ENCODE measurements around the gene RPL11.
A peak's percentile ranks its signal among the peaks of the same experiment; 100 is the strongest.
"Not testable (repeated sequence)": the region's sequence is repeated elsewhere in the genome, so short reads cannot be mapped to it uniquely, and the experiment has no call there.

RPL11 gene

DNA sequence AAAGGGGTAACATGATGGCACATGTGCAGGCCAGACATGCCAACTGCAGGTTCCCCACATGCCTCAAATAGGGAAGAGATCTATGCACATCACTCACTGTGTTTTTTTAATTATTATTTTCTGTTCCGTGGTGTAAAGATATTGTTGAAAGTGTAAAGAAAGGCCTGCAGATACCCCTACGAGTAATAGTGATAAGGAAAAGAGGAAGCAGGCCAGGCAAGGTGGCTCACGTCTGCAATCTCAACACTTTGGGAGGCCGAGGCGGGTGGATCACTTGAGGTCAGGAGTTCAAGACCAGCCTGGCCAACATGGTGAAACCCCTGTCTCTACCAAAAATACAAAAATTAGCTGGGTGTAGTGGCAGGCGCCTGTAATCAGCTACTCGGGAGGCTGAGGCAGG is 6.4 kb upstream of the RPL11 start:
- not testable (repeated sequence) for DNase-seq (ENCODE audit: low spot score)

GRCh38 chr1:23687680-23688079 is 3.9 kb upstream of the RPL11 start:
- not testable (repeated sequence) for DNase-seq (ENCODE audit: low spot score)

- not testable (repeated sequence) for DNase-seq (ENCODE audit: low spot score)
Observed at GRCh38 chr1:23688281-23688680, 3.3 kb upstream of the RPL11 start.

- DNase-seq (ENCODE audit: low spot score): no peak
Observed at GRCh38 chr1:23692308-23692871, 784 bp downstream of the RPL11 start.

DNA sequence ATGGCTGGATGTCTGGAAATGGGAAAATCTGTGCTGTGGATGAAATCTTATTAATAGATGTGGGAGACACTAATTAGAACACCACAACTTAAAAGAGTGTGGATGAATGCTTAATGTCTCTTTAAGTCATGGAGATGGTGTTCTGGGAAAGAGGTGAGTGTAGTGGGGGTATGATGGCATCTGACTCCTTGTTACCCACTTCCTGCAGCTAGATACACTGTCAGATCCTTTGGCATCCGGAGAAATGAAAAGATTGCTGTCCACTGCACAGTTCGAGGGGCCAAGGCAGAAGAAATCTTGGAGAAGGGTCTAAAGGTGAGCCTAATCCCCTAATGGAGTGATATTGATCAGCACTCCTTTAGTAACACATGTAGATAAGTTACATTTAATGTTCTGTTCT is 2.0 kb downstream of the RPL11 start:
- no peak for DNase-seq (ENCODE audit: low spot score)

DNA sequence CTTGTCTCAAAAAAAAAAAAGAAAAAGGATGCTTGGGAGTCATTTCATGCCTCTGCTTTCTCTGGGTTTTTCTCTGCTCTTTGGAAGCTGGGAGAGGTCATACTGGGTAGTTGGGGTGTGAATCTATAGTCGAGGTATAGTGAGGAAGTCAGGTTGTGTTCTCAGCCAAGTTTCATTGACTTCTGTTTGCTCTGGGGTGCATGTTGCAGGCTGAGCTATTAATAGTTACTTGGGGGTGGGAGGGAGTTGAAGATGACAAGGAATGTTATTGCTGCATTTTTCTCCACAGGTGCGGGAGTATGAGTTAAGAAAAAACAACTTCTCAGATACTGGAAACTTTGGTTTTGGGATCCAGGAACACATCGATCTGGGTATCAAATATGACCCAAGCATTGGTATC is 2.8 kb downstream of the RPL11 start:
- DNase-seq (ENCODE audit: low spot score): no peak

DNA sequence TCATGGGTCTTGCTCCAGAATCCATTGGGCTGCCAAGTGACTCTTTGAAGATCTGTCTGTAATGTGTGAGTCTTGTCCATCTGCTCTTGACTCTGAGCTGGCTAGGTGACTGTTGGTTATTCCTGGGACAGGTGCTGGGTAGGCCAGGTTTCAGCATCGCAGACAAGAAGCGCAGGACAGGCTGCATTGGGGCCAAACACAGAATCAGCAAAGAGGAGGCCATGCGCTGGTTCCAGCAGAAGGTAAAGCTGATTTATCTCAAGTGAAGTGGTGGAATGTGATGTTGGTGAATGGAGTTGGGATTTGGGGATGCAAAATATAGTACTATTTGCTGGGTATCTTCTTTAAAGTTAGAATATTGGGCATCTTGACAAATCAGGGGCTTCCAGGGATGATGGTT is 4.1 kb downstream of the RPL11 start:
- DNase-seq (ENCODE audit: low spot score): no peak

DNA sequence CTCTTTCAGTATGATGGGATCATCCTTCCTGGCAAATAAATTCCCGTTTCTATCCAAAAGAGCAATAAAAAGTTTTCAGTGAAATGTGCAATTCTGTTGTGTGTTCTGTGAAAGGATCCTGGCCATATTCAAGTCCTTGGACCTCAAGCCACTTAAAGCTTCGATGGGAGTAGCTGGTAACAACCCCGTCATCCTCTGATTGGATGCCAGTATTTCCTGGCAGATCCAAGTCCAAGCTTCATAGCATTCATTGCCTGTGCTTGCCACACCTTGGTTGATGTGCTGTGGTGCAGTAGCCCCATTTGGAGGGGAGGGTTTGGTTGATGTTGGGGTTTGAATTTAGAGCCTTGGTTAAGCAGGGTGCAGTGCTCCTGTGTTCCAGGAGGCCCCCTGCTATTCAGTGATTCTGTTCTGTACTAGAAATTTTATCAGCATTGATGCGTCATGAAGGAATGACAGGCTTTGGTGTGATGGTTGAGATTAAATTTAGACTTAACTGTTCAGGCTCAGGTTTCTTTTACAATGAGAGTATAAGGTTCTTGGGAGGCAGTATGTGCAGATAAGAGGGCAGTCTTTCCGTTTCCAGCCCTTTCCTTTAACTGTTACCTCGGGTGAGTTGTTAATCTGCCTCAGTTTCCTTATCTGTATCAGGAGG is 4.9 kb downstream of the RPL11 start:
- no peak for DNase-seq (ENCODE audit: low spot score)

DNA sequence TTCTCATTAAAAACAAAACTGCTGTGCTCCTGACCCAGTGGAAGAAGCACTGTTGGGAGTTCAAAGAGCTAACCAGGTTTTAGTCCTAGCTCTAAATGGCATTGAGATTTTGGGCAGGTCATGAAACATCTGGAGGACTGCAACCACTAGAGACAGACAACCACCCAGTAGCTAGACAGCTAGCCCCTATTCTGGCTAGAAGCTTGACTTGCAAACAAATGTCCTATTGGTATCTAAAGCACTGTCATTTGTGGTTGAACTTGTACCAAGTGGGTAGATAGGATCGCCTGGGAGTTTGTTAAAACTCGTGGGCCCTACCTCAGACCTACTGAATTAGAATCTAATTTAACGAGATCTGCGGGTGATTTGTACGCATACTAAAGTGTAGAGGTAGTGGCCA is 6.9 kb downstream of the RPL11 start:
- DNase-seq (ENCODE audit: low spot score): no peak

DNA sequence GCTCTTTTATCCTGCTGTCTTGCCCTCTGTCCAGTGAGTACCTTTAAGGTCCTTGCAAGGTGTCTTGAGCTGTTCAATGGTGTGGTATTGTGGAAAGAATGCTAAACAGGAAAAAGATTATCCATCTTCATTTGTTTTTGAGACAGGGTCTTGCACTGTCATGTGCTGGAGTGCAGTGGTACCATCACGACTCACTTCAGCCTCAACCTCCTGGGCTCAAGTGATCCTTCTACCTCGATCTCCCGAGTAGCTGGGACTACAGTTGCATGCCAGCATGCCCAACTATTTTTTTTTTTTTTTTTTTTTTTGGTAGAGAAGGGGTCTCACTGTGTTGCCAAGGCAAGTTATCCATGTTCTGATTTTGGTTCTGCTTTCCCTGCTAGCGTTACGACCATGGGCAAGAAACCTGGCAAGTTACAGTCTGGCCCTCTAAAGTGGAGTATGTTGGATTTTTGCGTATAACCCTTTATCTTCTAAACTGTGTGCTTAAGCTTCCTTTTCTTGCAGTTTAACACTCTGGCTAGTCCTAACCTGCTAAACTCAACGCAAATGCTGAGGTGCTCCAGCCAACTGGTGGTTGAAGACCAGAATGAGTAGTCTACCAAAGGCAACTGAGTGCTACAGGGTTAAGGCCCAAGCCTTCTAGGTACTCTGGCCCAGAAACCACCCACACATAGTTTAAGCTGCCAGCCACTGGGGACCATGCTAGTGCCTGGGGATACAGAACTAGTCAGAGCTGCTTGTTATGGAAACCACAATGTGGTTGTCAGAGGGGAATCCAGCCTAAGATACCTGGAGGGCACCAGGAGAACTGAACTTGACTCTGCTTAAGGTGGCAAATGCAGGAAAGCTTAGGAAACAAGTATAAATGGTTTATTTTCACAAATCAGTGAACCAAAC is 7.9 kb downstream of the RPL11 start:
- DNase-seq (ENCODE audit: low spot score): no peak

GRCh38 chr1:23701310-23701709 is 9.7 kb downstream of the RPL11 start:
- DNase-seq (ENCODE audit: low spot score): no peak

- no peak for DNase-seq (ENCODE audit: low spot score)
Observed at GRCh38 chr1:23701996-23702395, 10.4 kb downstream of the RPL11 start.

- no peak for DNase-seq (ENCODE audit: low spot score)
Observed at GRCh38 chr1:23704834-23705495, 13.4 kb downstream of the RPL11 start.

GRCh38 chr1:23709229-23709628 is 17.6 kb downstream of the RPL11 start:
- DNase-seq (ENCODE audit: low spot score): no peak

GRCh38 chr1:23718482-23718881 is 26.9 kb downstream of the RPL11 start:
- no peak for DNase-seq (ENCODE audit: low spot score)

DNA sequence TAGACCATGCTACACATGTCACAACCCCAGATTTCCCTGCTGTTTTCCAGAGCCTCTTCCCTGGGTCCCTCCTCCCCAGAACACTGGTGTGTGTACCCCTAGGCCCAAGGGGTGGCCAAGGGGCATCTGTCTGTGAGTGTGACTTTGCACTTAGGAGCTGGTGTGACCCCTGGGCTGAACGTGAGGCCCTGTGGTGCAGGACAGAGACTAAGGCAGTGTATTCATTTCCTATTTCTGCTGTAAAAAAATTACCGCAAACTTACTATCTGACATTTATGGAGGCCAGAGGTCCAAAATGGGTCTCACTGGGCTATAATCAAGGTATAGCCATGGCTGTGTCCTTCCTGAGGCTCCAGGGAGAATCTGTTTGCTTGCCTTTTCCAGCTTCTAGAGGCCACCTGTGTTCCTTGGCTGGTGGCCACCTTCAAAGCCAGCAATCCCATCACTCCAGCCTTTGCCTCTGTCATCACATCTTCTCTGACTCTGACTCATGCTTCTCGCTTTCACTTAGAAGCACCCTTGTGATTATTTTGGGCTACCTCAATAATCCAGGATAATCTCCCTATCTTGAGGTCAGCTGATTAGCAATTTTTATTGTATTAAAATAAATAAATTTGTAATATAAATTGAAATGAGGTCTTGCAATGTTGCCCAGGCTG is 27.7 kb downstream of the RPL11 start:
- DNase-seq (ENCODE audit: low spot score): no peak

- peak; percentile 19 for DNase-seq (ENCODE audit: low spot score)
Observed at GRCh38 chr1:23720256-23720995, 28.8 kb downstream of the RPL11 start.

GRCh38 chr1:23722652-23723051 is 31.0 kb downstream of the RPL11 start:
- DNase-seq (ENCODE audit: low spot score): no peak

DNA sequence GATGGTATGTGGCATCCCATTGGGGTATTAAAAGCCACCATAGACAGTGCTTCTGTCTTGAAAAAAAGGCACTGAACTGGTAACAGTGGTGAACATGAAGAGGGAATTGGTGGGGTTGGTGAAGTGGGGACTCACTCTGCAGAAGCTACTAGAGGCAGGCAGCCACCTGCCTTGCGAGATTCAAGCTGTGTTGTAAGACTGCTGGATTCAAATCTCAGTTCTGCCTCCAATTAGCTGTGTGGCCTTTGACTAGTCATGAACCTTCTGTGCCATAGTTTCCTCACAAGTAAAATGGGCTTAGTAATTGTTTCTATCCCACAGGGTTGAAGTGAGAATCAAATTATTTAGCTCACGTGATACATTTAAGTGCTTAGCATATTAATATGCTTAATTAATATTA is 35.1 kb downstream of the RPL11 start:
- no peak for DNase-seq (ENCODE audit: low spot score)

GRCh38 chr1:23727362-23727811 is 35.8 kb downstream of the RPL11 start:
- no peak for DNase-seq (ENCODE audit: low spot score)
